ENCODE measurements around the gene MLLT6. TPM values are rescaled to one million over a fixed set of nuclear protein-coding genes. Genes with fewer than 3 reads are reported as not detected.

Gene MLLT6
- total and polyA plus RNA-seq, 2 of the 13 experiments (the other 11 are each of a cell fraction or from before 2014, with no cell fraction given) = 50.7 to 69.5 TPM

DNA sequence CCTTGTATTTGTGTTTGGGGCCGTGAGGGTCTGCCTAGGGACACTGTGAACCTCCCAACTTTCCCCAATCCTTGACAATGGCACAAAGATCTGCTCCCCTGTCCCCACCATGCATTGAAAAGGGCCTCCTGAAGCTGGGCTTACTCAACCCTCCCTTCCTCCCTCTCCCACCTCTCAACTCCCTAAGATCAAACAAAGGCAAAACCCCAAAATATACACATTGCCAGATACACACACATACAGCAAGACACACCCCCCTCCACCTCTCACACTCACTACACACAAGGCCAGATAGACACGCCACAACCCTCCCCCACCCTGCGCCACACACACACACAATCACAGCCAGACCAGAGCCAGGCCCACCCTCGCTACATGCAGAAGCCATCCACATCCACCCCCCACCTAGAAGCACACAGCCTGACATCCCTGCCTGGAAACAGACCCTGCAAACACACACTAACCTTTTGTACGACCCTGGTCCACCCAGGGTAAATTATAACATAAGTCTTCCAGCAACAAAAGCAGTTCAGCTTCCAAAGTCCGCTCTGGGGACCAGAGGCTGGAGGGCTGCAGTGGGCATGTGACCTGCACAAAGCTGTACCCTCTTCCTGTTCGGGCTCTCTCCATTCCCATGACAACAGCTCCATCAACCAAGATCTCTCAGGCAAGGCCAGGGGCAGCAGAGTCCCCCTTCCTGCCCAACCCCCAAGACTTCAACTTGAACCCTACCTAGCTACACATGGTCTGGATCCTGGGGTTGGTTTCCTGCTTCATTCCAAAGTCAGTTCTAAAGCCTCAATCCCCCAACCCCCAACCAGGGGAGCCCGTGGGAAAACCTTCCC, 41.2 kb downstream of the MLLT6 start (continued):
- TF ChIP-seq, protein P1, sequence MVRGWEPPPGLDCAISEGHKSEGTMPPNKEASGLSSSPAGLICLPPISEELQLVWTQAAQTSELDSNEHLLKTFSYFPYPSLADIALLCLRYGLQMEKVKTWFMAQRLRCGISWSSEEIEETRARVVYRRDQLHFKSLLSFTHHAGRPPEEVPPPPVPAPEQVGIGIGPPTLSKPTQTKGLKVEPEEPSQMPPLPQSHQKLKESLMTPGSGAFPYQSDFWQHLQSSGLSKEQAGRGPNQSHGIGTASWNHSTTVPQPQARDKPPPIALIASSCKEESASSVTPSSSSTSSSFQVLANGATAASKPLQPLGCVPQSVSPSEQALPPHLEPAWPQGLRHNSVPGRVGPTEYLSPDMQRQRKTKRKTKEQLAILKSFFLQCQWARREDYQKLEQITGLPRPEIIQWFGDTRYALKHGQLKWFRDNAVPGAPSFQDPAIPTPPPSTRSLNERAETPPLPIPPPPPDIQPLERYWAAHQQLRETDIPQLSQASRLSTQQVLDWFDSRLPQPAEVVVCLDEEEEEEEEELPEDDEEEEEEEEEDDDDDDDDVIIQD (CRISPR knock-in tag; IDR thresholded peaks at IDR 0.05; ENCODE audit: low read depth) = no peak
- peak; percentile 91; the same call in 1 of the 3 replicates for TF ChIP-seq MXI1 (IDR thresholded peaks at IDR 0.05; ENCODE audit: borderline replicate concordance, low read depth, low read length)
- no peak for TF ChIP-seq SMAD9 (CRISPR knock-in tag; IDR thresholded peaks at IDR 0.05)
- TF ChIP-seq TBX3 (IDR thresholded peaks at IDR 0.05; ENCODE audit: borderline replicate concordance) = no peak
- peak; percentile 93 for TF ChIP-seq HNF4G (IDR thresholded peaks at IDR 0.05; ENCODE audit: borderline replicate concordance, low read depth, low read length)
- TF ChIP-seq HNF4G (CRISPR knock-in tag; IDR thresholded peaks at IDR 0.05; ENCODE audit: borderline replicate concordance, low read depth) = peak; percentile 87; the same call in 1 of the 2 replicates
- TF ChIP-seq SRSF9 (IDR thresholded peaks at IDR 0.05; ENCODE audit: borderline replicate concordance, insufficient read depth, low read depth, low read length, poor library complexity, severe bottlenecking) = no peak
- peak; percentile 73; the same call in 1 of the 2 replicates for TF ChIP-seq ZSCAN21 (CRISPR knock-in tag; IDR thresholded peaks at IDR 0.05; ENCODE audit: borderline replicate concordance)
- TF ChIP-seq GZF1 (CRISPR knock-in tag; IDR thresholded peaks at IDR 0.05) = no peak
- TF ChIP-seq, protein P2, sequence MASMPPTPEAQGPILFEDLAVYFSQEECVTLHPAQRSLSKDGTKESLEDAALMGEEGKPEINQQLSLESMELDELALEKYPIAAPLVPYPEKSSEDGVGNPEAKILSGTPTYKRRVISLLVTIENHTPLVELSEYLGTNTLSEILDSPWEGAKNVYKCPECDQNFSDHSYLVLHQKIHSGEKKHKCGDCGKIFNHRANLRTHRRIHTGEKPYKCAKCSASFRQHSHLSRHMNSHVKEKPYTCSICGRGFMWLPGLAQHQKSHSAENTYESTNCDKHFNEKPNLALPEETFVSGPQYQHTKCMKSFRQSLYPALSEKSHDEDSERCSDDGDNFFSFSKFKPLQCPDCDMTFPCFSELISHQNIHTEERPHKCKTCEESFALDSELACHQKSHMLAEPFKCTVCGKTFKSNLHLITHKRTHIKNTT (CRISPR knock-in tag; IDR thresholded peaks at IDR 0.05) = no peak
- TF ChIP-seq ZNF605 (CRISPR knock-in tag; IDR thresholded peaks at IDR 0.05) = 0 out of 2 replicates have a peak, but pooled peaks have one; percentile 42
- TF ChIP-seq HES4 (CRISPR knock-in tag; IDR thresholded peaks at IDR 0.05; ENCODE audit: borderline replicate concordance) = peak; percentile 55; the same call in 1 of the 2 replicates
- TF ChIP-seq TAF1 (CRISPR knock-in tag; IDR thresholded peaks at IDR 0.05) = peak; percentile 32; the same call in 1 of the 2 replicates
- TF ChIP-seq ZNF878 (CRISPR knock-in tag; IDR thresholded peaks at IDR 0.05) = no peak
- TF ChIP-seq ZC3H13 (CRISPR knock-in tag; IDR thresholded peaks at IDR 0.05) = peak; percentile 62; the same call in 1 of the 2 replicates
- TF ChIP-seq MED8 (CRISPR knock-in tag; IDR thresholded peaks at IDR 0.05; ENCODE audit: insufficient replicate concordance) = no peak
- TF ChIP-seq ZHX1 (CRISPR knock-in tag; IDR thresholded peaks at IDR 0.05; ENCODE audit: low read depth) = peak; percentile 79; the same call in 1 of the 2 replicates
- TF ChIP-seq ZNF136 (CRISPR knock-in tag; IDR thresholded peaks at IDR 0.05; ENCODE audit: low read depth) = no peak; the same call in 1 of the 2 replicates
- TF ChIP-seq TAF15 (IDR thresholded peaks at IDR 0.05; ENCODE audit: low read depth, low read length, poor library complexity, severe bottlenecking) = no peak
- no peak for TF ChIP-seq ARNT (IDR thresholded peaks at IDR 0.05)
- peak; percentile 71; the same call in 1 of the 2 replicates for TF ChIP-seq AHR (CRISPR knock-in tag; IDR thresholded peaks at IDR 0.05)
- TF ChIP-seq ZNF138 (CRISPR knock-in tag; IDR thresholded peaks at IDR 0.05; ENCODE audit: low read depth) = no peak
- TF ChIP-seq PHF20 (CRISPR knock-in tag; IDR thresholded peaks at IDR 0.05) = no peak

Data from HepG2 (cell line).